Measurements from ENCODE around the gene RLN3.

The RLN3 gene

GRCh38 chr19:14072535-14073260 lies 44.8 kb downstream of the RLN3 start, which contains the start of gene MISP3:
TSS of gene MISP3 (plus strand) at chr19:14072786. CDS start at chr19:14073310, 524 bp downstream.
- H3K9me3 ChIP-seq (ENCODE audit: control insufficient read depth, insufficient read depth, low read depth, low read length): no peaks in the 10 kb centered on the region
- peak within 1 kb of the TSS; percentile 50 for H3K9ac ChIP-seq (ENCODE audit: low read length)
- H3K27ac ChIP-seq (ENCODE audit: low read depth, low read length): no peak within 1 kb of the TSS

GRCh38 chr19:14073261-14073924 lies 45.4 kb downstream of the RLN3 start:
- H3K9me3 ChIP-seq (ENCODE audit: control insufficient read depth, insufficient read depth, low read depth, low read length): no peaks in the 10 kb centered on the region
- peaks cover 55% of the 10 kb centered on the region for H3K27me3 ChIP-seq (ENCODE audit: control insufficient read depth, insufficient read depth, low read length)
- peak overlapping the region; percentile 50 for H3K9ac ChIP-seq (ENCODE audit: low read length)
- peaks cover 19% of the 10 kb centered on the region; the same call in 1 of the 2 replicates for H3K4me1 ChIP-seq (ENCODE audit: control insufficient read depth, insufficient read depth, low read length)
- no peak overlapping the region for H3K27ac ChIP-seq (ENCODE audit: low read depth, low read length)
- peak overlapping the region; percentile 70 for H3K4me3 ChIP-seq (ENCODE audit: low read depth, low read length)
- H3K36me3 ChIP-seq (ENCODE audit: control insufficient read depth, insufficient read depth, low read length): no peaks in the 10 kb centered on the region

More at GRCh38 chr19:14072535-14073260, 44.8 kb downstream of the RLN3 start, which contains the start of gene MISP3:
- Histone ChIP-seq H3K36me3 (ENCODE audit: control insufficient read depth, insufficient read depth, low read length) (no peaks in the 10 kb centered on the region), H3K4me1 (ENCODE audit: control insufficient read depth, insufficient read depth, low read length) (peaks cover 19% of the 10 kb centered on the region; the same call in 1 of the 2 replicates), H3K4me3 (ENCODE audit: low read depth, low read length) (peak within 1 kb of the TSS; percentile 70), H3K27me3 (ENCODE audit: control insufficient read depth, insufficient read depth, low read length) (peaks cover 55% of the 10 kb centered on the region)

DNA sequence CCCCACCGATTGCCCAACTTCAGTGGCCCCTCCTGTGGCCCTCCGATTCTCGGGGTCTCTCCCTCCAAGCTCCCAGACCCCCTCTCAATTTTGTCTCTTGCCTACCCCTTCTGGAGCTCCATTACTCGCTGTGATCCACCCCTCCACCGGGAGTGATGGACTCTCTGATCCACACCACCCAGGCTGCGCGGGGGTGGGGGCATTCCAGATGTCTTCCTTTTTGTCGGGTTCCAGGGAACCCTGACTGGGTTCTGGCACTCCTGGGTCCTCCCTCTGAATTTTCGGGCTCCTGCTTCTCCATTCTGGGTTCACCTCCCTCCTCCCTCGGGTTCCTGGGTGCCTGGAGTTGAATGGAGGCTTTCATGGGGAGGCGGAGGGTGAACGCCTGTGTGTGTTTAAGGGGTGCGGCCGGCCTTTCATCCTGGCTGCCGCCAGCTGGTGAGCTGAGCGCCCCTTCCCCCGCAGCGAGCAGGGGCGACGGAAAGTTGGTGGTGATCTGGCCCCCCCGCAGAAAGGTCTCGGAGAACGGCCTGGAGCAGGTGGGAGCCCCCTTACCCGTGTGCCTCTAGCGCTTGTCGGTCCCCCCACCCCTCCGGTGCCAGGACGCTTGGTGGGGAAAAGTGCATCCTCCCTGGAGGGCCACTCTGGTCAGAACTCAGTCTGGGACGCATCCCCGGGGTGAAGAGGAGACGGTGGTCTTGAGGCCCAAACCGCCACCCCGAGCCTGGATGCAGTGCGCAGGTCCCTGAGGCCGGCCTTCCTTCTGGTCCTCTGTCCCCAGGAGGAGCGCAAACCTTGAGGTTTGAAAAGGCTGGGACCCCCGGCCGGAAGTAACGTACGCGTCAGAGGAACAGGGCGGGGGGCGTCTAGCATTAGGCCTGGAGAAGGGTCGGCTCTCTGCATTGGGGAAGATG lies 46.2 kb downstream of the RLN3 start:
- peaks cover 55% of the 10 kb centered on the region for H3K27me3 ChIP-seq (ENCODE audit: control insufficient read depth, insufficient read depth, low read length)
- no peak overlapping the region for H3K27ac ChIP-seq (ENCODE audit: low read depth, low read length)
- no peaks in the 10 kb centered on the region for H3K36me3 ChIP-seq (ENCODE audit: control insufficient read depth, insufficient read depth, low read length)
- H3K4me3 ChIP-seq (ENCODE audit: low read depth, low read length): peak overlapping the region; percentile 70
- no peaks in the 10 kb centered on the region for H3K9me3 ChIP-seq (ENCODE audit: control insufficient read depth, insufficient read depth, low read depth, low read length)
- H3K9ac ChIP-seq (ENCODE audit: low read length): peak overlapping the region; percentile 50
- H3K4me1 ChIP-seq (ENCODE audit: control insufficient read depth, insufficient read depth, low read length): peaks cover 19% of the 10 kb centered on the region; the same call in 1 of the 2 replicates

- H3K27ac ChIP-seq (ENCODE audit: low read depth, low read length): no peak overlapping the region
- H3K27me3 ChIP-seq (ENCODE audit: control insufficient read depth, insufficient read depth, low read length): peaks cover 33% of the 10 kb centered on the region
- H3K36me3 ChIP-seq (ENCODE audit: control insufficient read depth, insufficient read depth, low read length): no peaks in the 10 kb centered on the region
- H3K4me1 ChIP-seq (ENCODE audit: control insufficient read depth, insufficient read depth, low read length): peaks cover 13% of the 10 kb centered on the region; the same call in 1 of the 2 replicates
- H3K9ac ChIP-seq (ENCODE audit: low read length): no peak overlapping the region
- H3K9me3 ChIP-seq (ENCODE audit: control insufficient read depth, insufficient read depth, low read depth, low read length): no peaks in the 10 kb centered on the region
- no peak overlapping the region for H3K4me3 ChIP-seq (ENCODE audit: low read depth, low read length)
These were observed 50.5 kb downstream of the RLN3 start for GRCh38 chr19:14078411-14078810.

All from HUES6 (cell line).